ENCODE results near the gene GBX2. TPM values are rescaled to one million over a fixed set of nuclear protein-coding genes. Genes with fewer than 3 reads are reported as not detected.

GBX2 gene
- total and polyA plus RNA-seq, 2 of the 13 experiments (the other 11 are each of a cell fraction or from before 2014, with no cell fraction given): not detected

- peaks cover 14 to 68% of the 10 kb centered on the region in 2 experiments; a peak in 4 of 5 replicates for H3K27me3 ChIP-seq (ENCODE audit: control insufficient read depth in 1 of 2, insufficient read depth in 2 of 2, low read length in 2 of 2)
- TF ChIP-seq, protein P1, sequence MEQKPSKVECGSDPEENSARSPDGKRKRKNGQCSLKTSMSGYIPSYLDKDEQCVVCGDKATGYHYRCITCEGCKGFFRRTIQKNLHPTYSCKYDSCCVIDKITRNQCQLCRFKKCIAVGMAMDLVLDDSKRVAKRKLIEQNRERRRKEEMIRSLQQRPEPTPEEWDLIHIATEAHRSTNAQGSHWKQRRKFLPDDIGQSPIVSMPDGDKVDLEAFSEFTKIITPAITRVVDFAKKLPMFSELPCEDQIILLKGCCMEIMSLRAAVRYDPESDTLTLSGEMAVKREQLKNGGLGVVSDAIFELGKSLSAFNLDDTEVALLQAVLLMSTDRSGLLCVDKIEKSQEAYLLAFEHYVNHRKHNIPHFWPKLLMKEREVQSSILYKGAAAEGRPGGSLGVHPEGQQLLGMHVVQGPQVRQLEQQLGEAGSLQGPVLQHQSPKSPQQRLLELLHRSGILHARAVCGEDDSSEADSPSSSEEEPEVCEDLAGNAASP (CRISPR knock-in tag; IDR thresholded peaks at IDR 0.05; ENCODE audit: borderline replicate concordance): no peak
- TF ChIP-seq HOXA3 (CRISPR knock-in tag; IDR thresholded peaks at IDR 0.05) (0 out of 2 replicates have a peak, but pooled peaks have one; percentile 9), ZFAT (CRISPR knock-in tag; conservative IDR thresholded peaks at IDR 0.05) (no peak), ZNF282 (IDR thresholded peaks at IDR 0.05; ENCODE audit: partially characterized antibody) (no peak), ZNF501 (CRISPR knock-in tag; IDR thresholded peaks at IDR 0.05) (no peak), HINFP (CRISPR knock-in tag; IDR thresholded peaks at IDR 0.05; ENCODE audit: low read depth) (no peak), CSRNP1 (CRISPR knock-in tag; IDR thresholded peaks at IDR 0.05) (no peak), TOPORS (CRISPR knock-in tag; IDR thresholded peaks at IDR 0.05) (no peak), HOXA7 (CRISPR knock-in tag; IDR thresholded peaks at IDR 0.05) (no peak), ZNF710 (CRISPR knock-in tag; IDR thresholded peaks at IDR 0.05; ENCODE audit: borderline replicate concordance) (no peak)
- TF ChIP-seq, protein P2, sequence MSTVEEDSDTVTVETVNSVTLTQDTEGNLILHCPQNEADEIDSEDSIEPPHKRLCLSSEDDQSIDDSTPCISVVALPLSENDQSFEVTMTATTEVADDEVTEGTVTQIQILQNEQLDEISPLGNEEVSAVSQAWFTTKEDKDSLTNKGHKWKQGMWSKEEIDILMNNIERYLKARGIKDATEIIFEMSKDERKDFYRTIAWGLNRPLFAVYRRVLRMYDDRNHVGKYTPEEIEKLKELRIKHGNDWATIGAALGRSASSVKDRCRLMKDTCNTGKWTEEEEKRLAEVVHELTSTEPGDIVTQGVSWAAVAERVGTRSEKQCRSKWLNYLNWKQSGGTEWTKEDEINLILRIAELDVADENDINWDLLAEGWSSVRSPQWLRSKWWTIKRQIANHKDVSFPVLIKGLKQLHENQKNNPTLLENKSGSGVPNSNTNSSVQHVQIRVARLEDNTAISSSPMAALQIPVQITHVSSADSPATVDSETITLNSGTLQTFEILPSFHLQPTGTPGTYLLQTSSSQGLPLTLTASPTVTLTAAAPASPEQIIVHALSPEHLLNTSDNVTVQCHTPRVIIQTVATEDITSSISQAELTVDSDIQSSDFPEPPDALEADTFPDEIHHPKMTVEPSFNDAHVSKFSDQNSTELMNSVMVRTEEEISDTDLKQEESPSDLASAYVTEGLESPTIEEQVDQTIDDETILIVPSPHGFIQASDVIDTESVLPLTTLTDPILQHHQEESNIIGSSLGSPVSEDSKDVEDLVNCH (CRISPR knock-in tag; IDR thresholded peaks at IDR 0.05): no peak
- TF ChIP-seq, protein P3, sequence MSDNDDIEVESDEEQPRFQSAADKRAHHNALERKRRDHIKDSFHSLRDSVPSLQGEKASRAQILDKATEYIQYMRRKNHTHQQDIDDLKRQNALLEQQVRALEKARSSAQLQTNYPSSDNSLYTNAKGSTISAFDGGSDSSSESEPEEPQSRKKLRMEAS (IDR thresholded peaks at IDR 0.05): no peak
These were observed 9.4 kb upstream of the GBX2 start for GRCh38 chr2:236177604-236177966.

More at GRCh38 chr2:236177604-236177966, 9.4 kb upstream of the GBX2 start:
- in situ Hi-C loops (cut with HindIII; ENCODE audit: extremely low pct_ligation_motif_present, low pct_unique_long_range_greater_than_20kb) (loop anchor here (5.0 kb wide), 1 partner anchor 400 kb away; no protein-coding TSS in a partner anchor), intact Hi-C loops (cut with micrococcal nuclease; ENCODE audit: unreplicated experiment) (no loop called here)
- POLR2A ChIA-PET: no interaction called here
- Histone ChIP-seq H3K27ac (ENCODE audit: extremely low read length, insufficient read depth, low read length) (no peak overlapping the region), H4K20me1 (ENCODE audit: insufficient read depth, low read length) (peaks cover 3% of the 10 kb centered on the region; the same call in 1 of the 2 replicates), H2AFZ (ENCODE audit: low read length) (no peak overlapping the region), H3K4me3 (replicated peaks in 1 of 3; ENCODE audit: insufficient read depth in 1 of 3, low read depth in 2 of 3, low read length in 3 of 3) (peak overlapping the region in 1 of 3 experiments; percentile 69; a peak in 1 of 6 replicates), H3K36me3 (replicated peaks in 1 of 2; ENCODE audit: control insufficient read depth in 1 of 2, insufficient read depth in 2 of 2, low read length in 2 of 2) (no peaks in the 10 kb centered on the region), H3K9ac (ENCODE audit: insufficient read depth, low read depth, low read length) (no peak overlapping the region), H3K9me3 (ENCODE audit: low read length) (no peaks in the 10 kb centered on the region), H3K4me1 (ENCODE audit: insufficient read depth, low read length) (0 out of 2 replicates have a peak, but pooled peaks cover 9% of the 10 kb centered on the region), H3K79me2 (ENCODE audit: insufficient read depth, low read length) (no peaks in the 10 kb centered on the region), H3K4me2 (ENCODE audit: low read depth, low read length) (peak overlapping the region; percentile 76)
- no TSS peak for BruUV-seq (replicated peaks)
- WGBS (ENCODE audit: low lambda C conversion rate): 68% methylated on average over 20 of the region's 20 CpGs
- ATAC-seq (peak; percentile 77), DNase-seq (ENCODE audit: low spot score) (peak; percentile 57), FAIRE-seq (no peak)
- CTCF ChIA-PET (ENCODE audit: low intra/inter-chr PET ratio, low total read pairs): interaction anchor here (0.8 to 2.1 kb wide), 4 partner anchors 241 to 412 kb away, joined by 3 to 15 read pairs (median 7); no protein-coding TSS in a partner anchor
